Left ventricle myocardium inferior (tissue), 1 donor: ENCODE results near the gene SLC39A11. TPM values are rescaled to one million over a fixed set of nuclear protein-coding genes. Genes with fewer than 3 reads are reported as not detected.

Experiments
- DNase-seq: peaks from one replicate; pipeline ENCODE4 v3.0.0-alpha.2; 2020
- H3K27ac ChIP-seq: fragments of 200-600 bp; replicated peaks from 2 replicates; pipeline ENCODE4 v1.8.0; 2021
- H3K27me3 ChIP-seq: fragments of 200-600 bp; 2 replicates; pipeline ENCODE4 v1.8.0; 2021; ENCODE audit warnings: low read depth
- H3K36me3 ChIP-seq: fragments of 200-600 bp; 2 replicates; pipeline ENCODE4 v1.8.0; 2021
- H3K4me1 ChIP-seq: fragments of 200-600 bp; 2 replicates; pipeline ENCODE4 v1.8.0; 2021
- H3K4me3 ChIP-seq: fragments of 200-600 bp; 2 replicates; pipeline ENCODE4 v1.8.0; 2021; ENCODE audit warnings: mild to moderate bottlenecking, moderate library complexity
- H3K9me3 ChIP-seq: fragments of 200-600 bp; replicated peaks from 2 replicates; pipeline ENCODE4 v1.8.0; 2021
- CTCF ChIP-seq: fragments of 200-600 bp; IDR thresholded peaks from 2 replicates; pipeline ENCODE4 v1.8.0; 2021; ENCODE audit warnings: antibody characterized with exemption, mild to moderate bottlenecking, borderline replicate concordance
- intact Hi-C: fragments of 100-400 bp; cut with micrococcal nuclease; formaldehyde crosslinking; loops from one replicate; pipeline ENCODE4 v1.11.0; 2022
- total RNA-seq: library from RNA; stranded (reverse); fragmentation: NEBNext Ultra II Directional; extraction: Animal tissue kit (Norgen Biotek cat#: 25700); gene quantifications from one replicate; pipeline ENCODE4 v1.2.1, GENCODE V29; 2021
- donor health status: DM: no; HTN: yes; CAD: no; lungs with severe emphysema.

SLC39A11 gene
- total RNA-seq, 1 donor from 2014 or later, result 6.4 TPM

GRCh38 chr17:72693151-72693878 is 399.2 kb downstream of the SLC39A11 start:
- no peak overlapping the region for H3K4me3 ChIP-seq
- no peak for TF ChIP-seq CTCF
- intact Hi-C loops, result no loop called here
- H3K9me3 ChIP-seq, result no peaks in the 10 kb centered on the region
- H3K36me3 ChIP-seq, result no peaks in the 10 kb centered on the region
- no peak for DNase-seq
- H3K4me1 ChIP-seq, result no peaks in the 10 kb centered on the region
- H3K27me3 ChIP-seq, result no peaks in the 10 kb centered on the region
- no peak overlapping the region for H3K27ac ChIP-seq

GRCh38 chr17:72692676-72693075 is 399.8 kb downstream of the SLC39A11 start:
- no peaks in the 10 kb centered on the region for H3K9me3 ChIP-seq
- H3K4me1 ChIP-seq, result no peaks in the 10 kb centered on the region
- H3K36me3 ChIP-seq, result no peaks in the 10 kb centered on the region
- TF ChIP-seq CTCF, result no peak
- no peak overlapping the region for H3K4me3 ChIP-seq
- H3K27ac ChIP-seq, result no peak overlapping the region
- intact Hi-C loops, result no loop called here
- DNase-seq, result no peak
- no peaks in the 10 kb centered on the region for H3K27me3 ChIP-seq

- Histone ChIP-seq H3K27me3 (no peaks in the 10 kb centered on the region), H3K9me3 (no peaks in the 10 kb centered on the region), H3K4me1 (no peaks in the 10 kb centered on the region), H3K27ac (no peak overlapping the region), H3K36me3 (no peaks in the 10 kb centered on the region), H3K4me3 (no peak overlapping the region)
- DNase-seq, result no peak
- no peak for TF ChIP-seq CTCF
- intact Hi-C loops, result no loop called here
Measured at GRCh38 chr17:72691586-72691985, 400.9 kb downstream of the SLC39A11 start.

- Histone ChIP-seq H3K27me3 (no peaks in the 10 kb centered on the region), H3K4me3 (no peak overlapping the region), H3K9me3 (no peaks in the 10 kb centered on the region), H3K4me1 (no peaks in the 10 kb centered on the region), H3K36me3 (no peaks in the 10 kb centered on the region), H3K27ac (no peak overlapping the region)
- DNase-seq, result no peak
- TF ChIP-seq CTCF, result no peak
- intact Hi-C loops, result no loop called here
Measured at GRCh38 chr17:72691017-72691416, 401.5 kb downstream of the SLC39A11 start.

GRCh38 chr17:72687886-72688285 is 404.6 kb downstream of the SLC39A11 start:
- H3K27me3 ChIP-seq, result no peaks in the 10 kb centered on the region
- no peaks in the 10 kb centered on the region for H3K36me3 ChIP-seq
- peaks cover 7% of the 10 kb centered on the region for H3K4me1 ChIP-seq
- DNase-seq, result no peak
- no peak for TF ChIP-seq CTCF
- H3K27ac ChIP-seq, result no peak overlapping the region
- intact Hi-C loops, result no loop called here
- H3K4me3 ChIP-seq, result no peak overlapping the region
- H3K9me3 ChIP-seq, result no peaks in the 10 kb centered on the region
